NCI-H69 (cell line): ENCODE results near the gene HSPA2.

Source experiments
- DNase-seq: peaks from one replicate; lab custom pipeline; 2025; lab: John Stamatoyannopoulos, UW

HSPA2 gene

DNA sequence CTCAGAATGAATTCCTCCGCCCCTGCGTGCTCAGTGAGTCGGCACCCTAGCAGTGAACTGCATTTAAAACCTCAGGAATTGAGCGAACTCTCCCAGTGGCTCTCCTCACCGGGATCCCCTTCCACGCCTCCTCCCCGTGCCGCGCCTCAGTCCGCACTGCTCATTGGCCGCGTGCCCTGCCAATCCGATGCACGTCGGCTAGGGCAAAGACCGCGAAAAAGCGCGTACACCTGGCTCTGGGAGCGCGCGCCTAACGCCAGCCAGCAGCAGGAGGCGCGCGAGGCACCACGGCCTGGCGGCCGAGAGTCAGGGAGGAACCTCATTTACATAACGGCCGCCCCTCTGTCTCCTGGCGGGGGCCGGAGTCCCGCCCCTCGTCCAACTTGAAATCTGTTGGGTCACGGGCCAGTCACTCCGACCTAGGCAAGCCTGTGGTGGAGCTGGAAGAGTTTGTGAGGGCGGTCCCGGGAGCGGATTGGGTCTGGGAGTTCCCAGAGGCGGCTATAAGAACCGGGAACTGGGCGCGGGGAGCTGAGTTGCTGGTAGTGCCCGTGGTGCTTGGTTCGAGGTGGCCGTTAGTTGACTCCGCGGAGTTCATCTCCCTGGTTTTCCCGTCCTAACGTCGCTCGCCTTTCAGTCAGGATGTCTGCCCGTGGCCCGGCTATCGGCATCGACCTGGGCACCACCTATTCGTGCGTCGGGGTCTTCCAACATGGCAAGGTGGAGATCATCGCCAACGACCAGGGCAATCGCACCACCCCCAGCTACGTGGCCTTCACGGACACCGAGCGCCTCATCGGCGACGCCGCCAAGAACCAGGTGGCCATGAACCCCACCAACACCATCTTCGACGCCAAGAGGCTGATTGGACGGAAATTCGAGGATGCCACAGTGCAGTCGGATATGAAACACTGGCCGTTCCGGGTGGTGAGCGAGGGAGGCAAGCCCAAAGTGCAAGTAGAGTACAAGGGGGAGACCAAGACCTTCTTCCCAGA lies at the start of gene HSPA2:
TSS of gene HSPA2 (plus strand) at position 534 of the 995 bp plus-strand sequence. CDS start at position 643, 109 bp downstream.
- peak; percentile 99 for DNase-seq

DNA sequence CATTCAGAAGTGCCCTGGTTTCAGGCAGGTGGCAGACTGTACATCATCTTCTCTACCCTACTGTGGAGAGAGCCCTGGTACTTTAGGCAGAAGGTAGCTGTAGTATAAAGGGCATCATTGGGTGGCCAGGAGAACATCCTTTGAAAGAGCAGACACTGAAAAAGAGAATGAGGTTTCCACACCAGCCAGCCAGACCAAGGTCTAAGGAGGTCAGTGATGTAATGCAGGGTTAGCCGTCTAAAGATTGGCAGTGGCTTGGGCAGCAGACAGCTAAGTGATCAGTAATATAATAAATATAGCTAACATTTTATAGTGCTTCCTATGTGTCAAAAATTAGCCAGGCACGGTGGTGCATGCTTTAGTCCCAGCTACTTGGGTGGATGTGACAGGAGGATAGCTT lies 48.9 kb upstream of the HSPA2 start:
- DNase-seq, result no peak

DNA sequence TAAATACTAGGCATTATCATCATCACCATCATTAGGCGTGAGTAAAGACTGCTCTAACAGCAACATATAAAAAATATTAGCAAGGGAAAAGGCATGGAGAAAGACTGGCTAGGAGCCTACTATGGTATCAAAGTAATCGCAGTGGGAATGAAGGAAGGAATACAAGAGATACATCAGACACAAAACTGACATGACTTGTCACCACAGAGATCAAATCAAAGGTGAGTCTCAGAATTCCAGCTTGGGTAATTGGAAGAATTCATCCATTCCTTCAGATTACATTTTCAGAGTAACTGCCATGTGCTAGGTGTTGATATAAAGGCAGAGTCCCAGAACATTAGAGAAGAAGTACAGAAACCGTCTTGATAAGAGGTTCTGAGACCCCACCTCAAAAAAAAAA lies 47.1 kb upstream of the HSPA2 start:
- DNase-seq, result no peak

DNA sequence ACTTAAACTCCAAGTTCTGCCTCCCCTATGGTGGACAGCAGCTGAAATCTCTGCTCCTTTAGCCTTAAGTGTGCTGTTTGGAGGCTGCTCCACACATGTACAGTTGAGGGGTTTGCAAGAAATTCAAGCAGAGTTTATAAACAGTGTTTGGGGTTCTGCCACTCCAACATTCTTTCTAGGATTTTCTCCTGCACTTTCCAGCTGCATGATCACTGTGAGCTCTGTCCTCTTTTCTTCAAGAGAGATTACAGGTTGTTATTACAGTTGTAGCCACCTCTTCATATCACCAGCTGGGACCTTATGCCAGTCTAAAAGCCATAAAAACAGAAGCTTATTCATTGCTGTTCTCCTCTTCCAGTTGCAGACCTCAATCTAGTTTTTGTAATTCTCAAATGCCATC lies 45.3 kb upstream of the HSPA2 start:
- no peak for DNase-seq

DNA sequence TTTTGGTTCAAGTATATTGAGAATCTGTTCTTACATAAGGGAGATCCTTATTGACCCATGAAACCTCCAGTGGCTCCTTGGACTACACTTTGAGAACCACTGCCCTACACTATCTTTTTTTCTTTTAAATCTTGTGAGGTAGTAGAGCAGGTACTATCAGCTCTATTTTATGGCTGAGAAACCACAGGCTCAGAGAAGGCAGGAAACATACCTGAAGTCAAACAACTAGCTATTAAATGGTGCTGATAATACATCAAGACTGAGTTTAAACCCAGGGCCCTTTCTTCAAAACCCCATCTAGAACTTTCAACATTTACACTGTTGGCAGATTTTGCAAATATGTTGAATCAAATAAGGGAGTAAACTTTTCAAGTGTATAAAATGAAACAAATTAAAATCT lies 43.8 kb upstream of the HSPA2 start:
- no peak for DNase-seq

DNA sequence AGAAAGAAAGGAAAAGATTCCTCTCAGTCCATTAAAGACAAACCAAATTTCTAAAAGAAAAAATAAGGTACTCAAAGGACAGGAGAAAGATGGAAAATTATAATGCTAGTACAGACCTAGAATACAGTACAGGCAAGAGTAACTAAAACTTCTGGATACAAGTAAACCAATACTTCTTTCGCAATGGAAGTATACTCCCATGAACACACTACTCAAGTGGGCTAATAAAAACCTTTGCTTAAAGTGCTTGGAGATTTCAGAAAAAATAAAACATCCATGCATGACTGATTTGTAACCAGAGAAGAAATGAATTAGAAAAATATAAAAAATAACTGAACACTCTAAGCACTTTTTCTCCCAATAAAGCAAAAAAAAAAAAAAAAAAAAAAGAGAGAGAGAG lies 40.5 kb upstream of the HSPA2 start:
- no peak for DNase-seq

DNA sequence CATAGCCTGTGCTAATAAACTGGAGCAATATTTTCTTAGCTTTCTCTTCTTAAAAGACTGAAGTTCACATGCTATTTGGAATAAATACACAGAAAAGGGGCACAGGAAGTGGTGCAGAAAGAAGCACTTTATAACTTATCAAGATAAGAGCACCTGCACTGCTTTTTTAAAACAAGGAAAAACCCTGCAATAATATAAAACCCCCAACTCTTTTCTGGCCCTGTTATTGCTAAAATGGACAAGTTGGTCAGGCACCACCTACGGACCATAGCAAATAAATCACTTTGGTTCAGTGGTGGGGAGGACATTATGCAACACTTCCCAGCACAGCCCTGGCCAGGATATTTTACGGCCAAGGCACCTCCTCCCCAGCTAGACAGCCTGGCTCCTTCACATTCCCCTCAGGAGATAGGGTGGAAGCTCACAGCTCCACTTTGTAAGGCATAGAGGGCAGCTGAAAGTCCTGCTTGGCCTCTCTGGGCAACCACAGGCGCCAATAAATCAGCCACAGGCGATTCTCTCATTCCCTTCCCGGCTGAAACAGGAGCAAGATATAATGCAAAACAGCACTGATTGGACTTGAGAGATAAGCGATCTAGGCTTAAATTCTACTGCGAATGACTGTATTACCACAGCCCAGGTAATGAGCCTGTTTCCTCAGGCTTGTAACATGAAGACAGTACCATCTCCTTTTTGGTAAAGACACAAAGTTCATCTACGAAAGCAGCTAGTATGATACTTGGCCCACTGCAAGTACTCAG lies 39.0 kb upstream of the HSPA2 start:
- peak; percentile 91 for DNase-seq

DNA sequence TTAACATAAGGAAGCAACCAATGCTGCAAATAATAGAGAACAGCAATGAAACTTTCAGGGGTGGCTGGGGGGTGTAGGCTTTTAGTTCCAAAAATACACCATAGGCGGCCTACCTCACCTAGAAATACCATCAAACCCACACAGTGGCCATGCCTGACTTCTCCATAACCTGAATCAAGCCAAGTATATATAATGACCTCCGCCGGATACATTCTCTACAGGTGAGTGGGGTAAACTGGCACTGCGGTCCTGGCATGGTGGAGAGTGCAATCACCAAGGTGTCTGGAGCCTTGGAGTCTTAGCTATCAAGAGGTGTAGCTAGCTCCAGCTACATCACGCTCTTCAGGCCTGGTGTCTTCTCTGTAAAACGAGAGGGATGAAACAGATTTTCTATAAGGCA lies 38.1 kb upstream of the HSPA2 start:
- peak; percentile 75 for DNase-seq

DNA sequence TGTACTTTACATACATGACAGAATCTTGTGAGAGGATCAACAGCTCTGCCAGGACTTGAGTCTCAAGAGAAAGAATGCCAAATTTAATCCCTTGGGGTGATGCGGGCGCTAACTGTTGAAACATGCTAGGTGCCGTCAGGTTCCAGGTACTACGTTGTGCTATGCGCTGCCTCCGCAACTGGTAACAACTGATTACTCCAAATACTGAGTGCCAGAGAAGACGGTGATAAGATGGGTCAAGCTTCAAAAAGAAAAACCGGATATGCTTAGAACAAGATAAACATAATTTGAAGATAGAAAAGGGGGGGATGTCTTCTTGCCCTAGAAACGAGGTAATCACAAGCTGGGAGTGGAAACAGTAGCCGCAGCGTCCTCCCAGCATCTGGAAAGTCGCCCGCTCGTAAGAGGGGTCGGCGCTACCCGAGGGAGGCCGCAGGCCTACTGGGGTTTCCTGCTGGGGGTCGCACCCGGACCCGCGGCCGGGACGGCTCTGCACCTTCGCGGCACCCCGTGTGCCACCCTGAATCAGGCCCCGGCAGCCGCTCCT lies 37.6 kb upstream of the HSPA2 start:
- peak; percentile 78 for DNase-seq

DNA sequence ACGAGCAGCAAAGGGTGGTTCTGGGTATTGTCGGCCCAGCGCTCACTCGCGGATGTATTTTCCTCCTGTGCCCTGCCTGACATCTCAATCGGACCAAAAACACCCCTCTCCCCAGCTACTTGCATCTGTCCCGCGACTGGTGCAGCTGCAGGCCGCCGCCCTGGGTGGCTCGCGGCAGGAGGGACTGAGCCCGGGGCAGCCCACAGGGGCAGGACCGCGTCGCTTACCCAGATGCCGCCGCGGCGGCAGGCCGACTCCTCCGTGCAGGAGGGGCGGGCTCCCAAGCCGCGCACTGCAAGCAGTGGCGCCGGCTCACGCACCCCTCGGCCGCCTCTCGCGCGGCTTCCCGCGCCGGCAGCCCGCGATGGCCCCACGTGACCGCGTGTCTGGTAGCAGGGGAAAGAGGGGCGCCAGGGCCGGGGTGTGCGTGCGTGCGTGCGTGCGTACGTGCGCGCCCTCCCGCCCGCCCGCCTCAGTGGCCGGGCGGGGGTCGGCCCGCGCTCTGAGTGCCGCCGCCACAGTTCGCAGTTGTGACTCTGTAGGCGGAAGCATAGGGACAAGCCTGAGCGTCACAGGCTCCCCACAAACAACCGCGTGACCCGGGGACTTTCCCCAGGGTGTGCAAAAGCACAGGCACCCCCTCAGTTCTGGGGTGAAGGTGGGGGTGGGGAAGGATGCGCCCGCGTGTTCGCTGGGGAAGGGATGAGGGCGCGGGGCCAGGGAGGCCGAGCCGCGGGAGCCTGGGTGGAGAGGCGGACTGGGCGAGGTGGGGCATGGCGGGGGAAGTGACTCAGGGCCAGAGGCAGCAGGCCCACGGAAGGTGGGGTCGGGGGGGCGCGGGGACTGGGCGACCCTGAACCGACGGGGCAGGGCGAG lies 36.9 kb upstream of the HSPA2 start, which contains the start of gene ZBTB25:
TSS of gene ZBTB25 (minus strand) at position 405 of the 876 bp plus-strand sequence. CDS start 13,305 bp downstream, outside the sequence.
- DNase-seq, result peak; percentile 97

DNA sequence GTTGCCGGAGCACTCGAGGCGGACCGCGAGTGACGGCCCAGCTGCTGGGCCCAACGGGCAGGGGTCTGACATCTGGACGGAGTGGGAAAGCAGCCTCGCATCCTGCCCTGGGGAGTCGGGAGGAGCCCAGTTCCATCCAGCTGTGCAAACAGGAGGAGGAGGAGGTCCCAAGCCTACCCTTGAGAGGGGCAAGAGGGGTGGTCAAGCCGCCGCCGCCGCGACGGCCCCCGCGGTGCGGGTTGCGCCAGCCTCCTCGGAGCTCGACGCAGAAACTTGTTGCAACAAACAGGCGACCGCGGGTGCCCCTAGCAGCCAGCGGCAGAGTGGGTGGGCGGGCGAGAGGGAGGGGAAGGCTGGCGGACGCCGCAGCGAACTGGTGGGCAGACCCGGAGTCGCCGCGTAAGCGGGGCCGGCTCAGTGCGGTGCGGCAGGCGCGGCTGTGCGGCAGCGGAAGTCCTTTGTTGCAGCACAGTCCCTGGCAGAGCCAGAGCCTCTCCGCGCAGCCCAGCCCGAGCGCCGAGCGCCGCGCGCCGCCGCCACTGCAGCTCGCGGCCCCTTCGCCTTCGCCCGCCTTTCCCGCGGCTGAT lies 36.1 kb upstream of the HSPA2 start, which contains the start of gene ZBTB1:
TSS of gene ZBTB1 (plus strand) at position 461 of the 587 bp plus-strand sequence. CDS start 16,735 bp downstream, outside the sequence.
- DNase-seq, result peak; percentile 97

DNA sequence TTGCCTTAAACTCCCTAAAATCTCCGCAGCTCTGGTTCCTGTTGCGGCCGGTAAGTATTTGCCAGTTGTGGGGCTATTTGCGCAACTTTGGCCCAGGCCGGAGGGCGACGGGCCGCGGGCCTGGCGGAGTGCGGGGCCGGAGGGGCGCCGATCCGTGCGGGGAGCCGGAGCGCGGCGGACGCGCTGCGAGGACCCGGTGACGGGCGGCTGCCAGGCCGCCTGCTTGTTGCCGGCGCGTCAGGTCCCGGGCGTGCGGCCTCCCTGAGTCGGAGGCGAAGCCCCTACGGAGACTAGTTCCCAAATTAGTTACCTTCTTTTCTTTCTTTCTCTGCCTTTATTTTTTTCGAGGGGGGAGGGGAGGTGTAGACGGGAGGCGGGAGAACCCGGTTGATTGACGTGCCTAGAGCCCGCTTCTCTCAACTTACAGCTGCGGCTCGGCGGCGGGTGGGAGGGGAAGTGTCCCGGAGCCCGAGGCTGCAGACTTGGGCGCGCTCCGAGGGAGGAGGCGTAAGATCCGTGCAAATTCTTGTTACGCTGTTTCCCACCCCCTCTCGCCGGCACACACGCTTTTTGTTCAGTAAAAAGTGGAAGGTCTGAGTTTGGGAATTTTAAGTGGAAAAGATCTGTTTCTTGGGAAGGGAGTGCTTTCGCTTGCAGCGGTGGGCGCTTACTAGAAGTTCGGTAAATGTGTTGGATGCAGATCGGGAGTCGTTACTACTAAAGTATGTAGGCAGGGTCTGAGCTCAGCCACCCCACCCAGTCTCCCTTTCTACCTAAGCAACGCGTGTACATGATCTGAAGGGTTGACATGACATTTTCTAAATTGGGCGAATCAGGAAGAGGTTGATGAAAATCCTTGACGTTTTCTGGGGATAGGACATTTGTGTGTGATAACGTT lies 35.4 kb upstream of the HSPA2 start:
- peak; percentile 95 for DNase-seq

DNA sequence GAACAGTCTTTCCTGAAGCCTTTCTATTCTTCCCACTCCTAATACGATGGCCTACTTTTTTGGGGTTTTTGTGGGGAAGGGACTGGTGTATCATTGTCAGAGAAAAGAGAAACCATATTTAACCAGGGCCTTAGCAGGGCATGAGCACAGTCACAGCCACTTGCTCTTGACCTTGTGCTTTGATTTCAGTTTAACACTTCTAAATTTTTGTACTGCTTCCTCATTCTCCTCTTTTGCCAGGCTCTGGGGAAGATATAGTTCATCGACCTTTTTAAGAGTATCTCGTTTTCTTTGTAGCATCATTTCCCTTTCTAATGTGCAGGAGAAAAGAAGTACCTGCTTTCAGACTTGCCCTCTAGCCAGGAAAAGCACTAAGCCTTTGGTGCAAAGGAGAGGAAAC lies 33.8 kb upstream of the HSPA2 start:
- DNase-seq, result peak; percentile 29

DNA sequence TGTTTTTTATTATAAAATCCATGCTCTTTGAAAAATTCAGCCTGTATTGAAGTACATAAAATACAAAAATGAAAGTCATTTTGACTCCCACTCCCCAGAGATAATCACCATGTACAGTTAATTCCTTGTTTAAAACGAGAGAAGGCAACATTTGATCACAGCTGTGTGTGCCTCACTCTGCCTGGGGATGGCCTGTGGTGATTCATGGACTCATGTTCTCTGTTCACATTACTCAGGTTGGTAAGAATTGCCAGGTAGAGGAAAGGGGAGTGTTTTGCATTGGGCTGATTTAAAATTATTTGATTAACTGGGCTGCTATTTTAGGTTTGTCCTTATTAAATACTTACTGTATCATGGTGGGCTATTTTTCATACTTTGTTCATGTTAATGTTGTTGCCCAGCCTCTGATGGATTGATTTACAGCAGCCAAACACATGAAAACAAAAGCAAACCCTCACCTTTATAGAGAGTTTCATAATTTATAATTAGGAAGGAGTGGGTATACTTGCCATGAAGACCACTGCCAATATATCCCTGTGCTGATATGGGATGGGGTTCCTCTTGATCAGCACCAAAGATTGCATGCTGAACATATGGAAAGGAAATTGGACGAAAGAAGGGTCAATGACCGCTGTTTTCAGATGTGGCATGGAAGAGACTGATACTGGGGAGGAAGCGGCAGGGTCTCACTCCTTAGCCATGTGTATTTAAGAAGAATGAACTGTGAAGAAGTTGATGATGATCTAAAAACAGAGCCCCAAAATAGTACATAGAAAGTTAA lies 33.0 kb upstream of the HSPA2 start:
- DNase-seq, result peak; percentile 73

DNA sequence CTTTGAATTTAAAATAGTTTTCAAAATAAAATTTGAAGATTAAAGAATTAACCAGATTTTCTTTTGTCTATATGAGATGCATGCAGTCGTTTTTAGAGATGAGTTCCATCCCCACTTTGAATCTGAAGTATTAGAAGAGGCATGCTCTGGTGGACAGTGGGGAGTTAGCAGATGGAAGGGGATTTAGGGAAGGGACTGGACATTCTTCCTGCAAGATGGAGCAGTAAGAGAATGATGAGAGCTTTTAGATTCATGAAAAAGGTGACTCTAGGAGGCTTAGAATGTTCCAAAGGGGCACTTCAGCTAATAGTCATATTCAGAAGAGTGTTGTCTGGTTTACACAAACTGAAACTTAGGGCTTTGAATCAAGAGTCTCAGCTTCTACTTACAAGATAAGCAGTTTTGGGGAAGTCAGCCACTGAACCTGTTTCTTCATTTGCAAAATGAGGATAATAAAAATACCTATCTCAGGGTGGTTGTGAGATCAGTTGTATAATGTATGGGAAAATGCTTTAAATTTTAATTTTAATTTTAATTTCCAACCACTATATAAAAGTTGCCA lies 32.2 kb upstream of the HSPA2 start:
- DNase-seq, result no peak

DNA sequence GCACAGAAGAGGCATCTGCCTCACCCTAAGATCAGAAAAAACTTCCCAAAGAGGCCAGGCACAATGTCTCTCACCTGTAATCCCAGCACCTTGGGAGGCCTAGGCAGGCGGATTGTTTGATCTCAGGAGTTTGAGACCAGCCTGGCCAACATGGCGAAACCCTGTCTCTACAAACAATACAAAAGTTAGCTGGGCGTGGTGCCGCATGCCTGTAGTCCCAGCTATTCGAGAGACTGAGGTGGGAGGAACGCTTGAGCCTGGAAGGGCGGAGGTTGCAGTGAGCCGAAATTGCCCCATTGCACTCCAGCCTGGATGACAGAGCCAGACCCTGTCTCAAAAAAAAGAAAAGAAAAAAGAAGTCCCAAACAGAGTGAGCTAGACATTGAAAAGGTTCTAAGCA lies 31.5 kb upstream of the HSPA2 start:
- DNase-seq, result no peak

DNA sequence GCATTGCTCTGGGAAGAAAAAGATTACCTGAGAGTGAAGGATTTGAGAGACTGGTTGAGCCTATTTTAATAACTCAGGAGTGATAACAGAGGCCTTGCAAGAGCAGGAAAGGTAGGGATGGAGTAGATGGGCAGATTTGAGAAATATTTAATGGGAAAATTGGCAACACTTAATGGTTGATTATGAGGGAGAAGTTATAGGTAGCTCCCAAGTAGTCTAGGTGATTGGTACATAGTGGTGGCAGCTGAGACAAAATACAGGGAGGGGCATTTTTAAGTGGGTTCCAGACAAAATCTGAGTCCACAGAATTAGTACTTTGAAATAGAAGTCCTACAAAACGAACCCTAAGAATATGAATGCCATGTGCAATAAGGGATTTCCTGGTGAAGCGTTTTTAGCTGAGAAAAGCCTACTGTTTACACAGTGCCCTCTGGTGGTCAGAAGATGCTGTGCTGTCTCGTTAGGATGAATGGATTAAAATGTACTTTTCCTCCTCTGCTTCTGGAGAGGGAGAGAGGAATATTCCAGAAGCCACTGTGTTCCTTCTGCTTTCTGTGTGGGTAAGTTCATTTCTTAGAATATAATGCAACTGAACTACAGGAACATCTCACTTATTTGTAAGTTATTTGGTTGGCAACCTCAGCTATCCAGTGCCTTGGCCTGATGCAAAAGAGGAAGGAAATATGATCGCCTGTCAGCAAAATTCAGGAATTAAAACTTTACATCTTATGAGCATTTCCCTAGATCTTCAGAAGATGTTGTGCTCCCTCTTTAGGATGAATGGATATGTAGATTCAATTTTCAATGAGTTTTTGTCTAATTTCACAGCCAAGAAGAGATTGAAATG lies 29.5 kb upstream of the HSPA2 start:
- DNase-seq, result peak; percentile 82

DNA sequence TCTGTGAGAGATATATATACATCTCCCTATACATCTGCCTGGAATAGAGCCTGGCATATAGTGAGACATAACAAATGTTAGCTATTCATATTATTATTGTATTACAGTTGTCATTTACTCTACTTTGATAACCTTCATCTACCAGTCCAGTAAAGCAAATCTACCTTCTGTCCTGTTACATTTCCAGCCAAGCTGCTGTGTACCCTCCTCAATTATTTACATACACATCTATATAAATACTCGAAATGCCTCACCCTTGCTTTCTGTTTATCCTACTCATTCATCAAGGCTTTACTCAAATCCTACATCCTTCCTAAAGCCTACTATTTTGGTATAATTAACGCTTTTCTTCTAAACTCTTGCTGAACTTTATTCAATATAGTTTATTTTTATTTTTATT lies 27.3 kb upstream of the HSPA2 start:
- DNase-seq, result no peak
